Psoas muscle (tissue), 8 donors: ENCODE measurements around the gene EXTL2. TPM values are rescaled to one million over a fixed set of nuclear protein-coding genes. Genes with fewer than 3 reads are reported as not detected.

Experiments used
- ATAC-seq, 4 donors: fragments of 200-7000 bp; cut with Tn5 transposase; one replicate each; pipeline ENCODE4 v1.9.1; 2020; ENCODE audit warnings: moderate library complexity in 3 of 4, mild to moderate bottlenecking in 2 of 4
- DNase-seq, 2 donors: peaks; one replicate each; pipeline ENCODE4 v3.0.0-alpha.2; 2020
- H3K27ac ChIP-seq: fragments of 200-600 bp; one replicate; pipeline ENCODE4 v1.8.0; 2022
- H3K27me3 ChIP-seq, 3 donors: fragments of 200-600 bp in 1 of 3; one replicate each; pipeline versions ENCODE4 v1.6.1 to v1.8.0; 2013 to 2022; ENCODE audit warnings: low read length in 2 of 3, mild to moderate bottlenecking in 2 of 3, moderate library complexity in 1 of 3; ENCODE audit not compliant: insufficient read depth in 3 of 3
- H3K36me3 ChIP-seq, 2 donors: fragments of 200-600 bp in 1 of 2; one replicate each; pipeline versions ENCODE4 v1.6.1 to v1.8.0; 2013 to 2022; ENCODE audit warnings: low read depth in 1 of 2, mild to moderate bottlenecking in 1 of 2, moderate library complexity in 1 of 2; ENCODE audit not compliant: insufficient read depth in 1 of 2
- H3K4me1 ChIP-seq: fragments of 200-600 bp; one replicate; pipeline ENCODE4 v1.8.0; 2022
- H3K4me3 ChIP-seq: fragments of 200-600 bp; one replicate; pipeline ENCODE4 v1.8.0; 2022; ENCODE audit warnings: mild to moderate bottlenecking
- H3K9me3 ChIP-seq: fragments of 200-600 bp; one replicate; pipeline ENCODE4 v1.8.0; 2022
- CTCF ChIP-seq: fragments of 200-600 bp; IDR thresholded peaks from one replicate; pipeline ENCODE4 v1.8.0; 2022; ENCODE audit warnings: antibody characterized with exemption
- WGBS, 3 donors: extraction: QIAGEN DNeasy Blood & Tissue Kit; methylation state at CpG; one replicate each; pipeline versions ENCODE4 v1.1.6 to v1.1.7; 2013; 5-methylcytosine and 5-hydroxymethylcytosine counted together
- intact Hi-C, 2 donors: fragments of 100-400 bp; cut with DNase I; formaldehyde crosslinking; loops; one replicate each; pipeline versions ENCODE4 v1.11.0 to v1.14.2; 2022
- polyA plus RNA-seq, 3 donors: library from polyadenylated mRNA; stranded (reverse); fragments of 200-250 nt; gene quantifications; one replicate each; pipeline ENCODE4 v1.2.3, GENCODE V29; 2013
- total RNA-seq, 4 donors: library from RNA; stranded (reverse); fragmentation: NEBNext Ultra II Directional in 2 of 4; extraction: Animal tissue kit (Norgen Biotek cat#: 25700) in 2 of 4; gene quantifications; one replicate each; pipeline versions ENCODE4 v1.2.1 to v1.2.4, GENCODE V29; 2021 to 2023
- donor health status: healthy with polysubstance abuse.
- donor health status: DM: no; HTN: no; CAD: no; lungs with moderate emphysema.
- donor health status: Bipolar disorder and iron deficiency.
- donor health status: healthy.
- donor health status: DM: yes; HTN: yes; CAD: no.
- donor health status: DM: no; HTN: no; CAD: no.
- donor health status: DM: no; HTN: no; CAD: no.
- donor health status: DM: yes; HTN: yes; CAD: no.

EXTL2 gene
- total and polyA plus RNA-seq, 7 donors, result 3.3 to 14.7 (median 3.9) TPM

DNA sequence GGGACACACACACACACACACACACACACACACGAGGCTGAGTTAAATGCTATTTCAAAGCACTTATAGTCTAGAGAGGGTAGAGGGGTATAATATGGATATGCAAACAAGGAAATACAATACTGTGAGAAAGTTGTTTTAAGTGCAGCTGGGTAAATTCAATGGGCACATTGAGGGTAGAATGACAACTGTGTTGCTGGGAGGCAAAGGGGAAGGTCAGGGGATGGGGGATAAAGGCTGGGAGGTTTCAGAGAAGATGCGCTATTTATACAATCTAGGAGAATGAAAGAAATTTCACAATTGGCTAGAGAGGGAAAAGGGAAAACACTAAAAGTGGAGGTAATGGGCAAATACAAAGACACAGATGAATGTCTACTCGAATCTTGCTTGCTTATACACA is 19.4 kb downstream of the EXTL2 start:
- Histone ChIP-seq H3K9me3 (no peaks in the 10 kb centered on the region), H3K27me3 (no peaks in the 10 kb centered on the region), H3K4me3 (no peak overlapping the region), H3K36me3 (peaks cover 6 to 33% of the 10 kb centered on the region in 2 donors), H3K4me1 (no peaks in the 10 kb centered on the region), H3K27ac (no peak overlapping the region)
- no peak for TF ChIP-seq CTCF
- no peak for ATAC-seq
- DNase-seq, result no peak
- intact Hi-C loops, result no loop called here
- WGBS, 3 donors, result 84 to 87% (median 85%) methylated on average over 3 of the region's 3 CpGs

- intact Hi-C loops, result loop anchor here in 1 of 2 donors (5.0 kb wide), 1 partner anchor 397 kb away; no protein-coding TSS in a partner anchor
- H3K27ac ChIP-seq, result no peak overlapping the region
- H3K4me3 ChIP-seq, result no peak overlapping the region
- H3K9me3 ChIP-seq, result no peaks in the 10 kb centered on the region
- no peak for TF ChIP-seq CTCF
- DNase-seq (no peak), ATAC-seq (no peak)
- WGBS, 3 donors, result 89 to 90% (median 89%) methylated on average over 2 of the region's 2 CpGs
- H3K27me3 ChIP-seq, result no peaks in the 10 kb centered on the region
- peaks cover 6 to 33% of the 10 kb centered on the region in 2 donors for H3K36me3 ChIP-seq
- H3K4me1 ChIP-seq, result no peaks in the 10 kb centered on the region
Measured at GRCh38 chr1:100874433-100874832, 20.2 kb downstream of the EXTL2 start.

DNA sequence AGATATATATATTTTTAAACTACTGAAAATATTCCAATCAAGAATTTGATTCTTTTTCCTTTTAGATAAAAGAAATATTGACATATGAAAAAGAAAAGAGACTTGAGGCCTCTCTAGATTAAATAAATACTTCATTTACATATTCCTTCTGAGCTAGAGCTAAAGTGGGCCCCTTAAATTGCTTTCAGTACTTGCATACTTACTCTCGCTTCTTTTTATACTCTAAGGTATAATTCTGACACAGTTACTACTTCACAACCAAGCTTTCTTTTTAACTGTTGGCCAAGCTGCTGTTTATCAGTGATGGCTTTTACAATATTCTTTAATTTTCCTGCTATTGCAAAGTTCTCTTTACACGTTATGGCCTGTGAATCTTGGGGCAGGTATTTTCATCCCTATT is 24.6 kb downstream of the EXTL2 start:
- no peaks in the 10 kb centered on the region for H3K4me1 ChIP-seq
- DNase-seq (no peak), ATAC-seq (no peak)
- no peak overlapping the region for H3K27ac ChIP-seq
- TF ChIP-seq CTCF, result no peak
- intact Hi-C loops, result loop anchor here (5.0 kb wide), 4 partner anchors 263 to 1058 kb away; no protein-coding TSS in a partner anchor
- no peaks in the 10 kb centered on the region for H3K9me3 ChIP-seq
- WGBS, 3 donors, result 79 to 89% (median 85%) methylated on average over 2 of the region's 2 CpGs
- H3K27me3 ChIP-seq, result no peaks in the 10 kb centered on the region
- peaks cover 0 to 8% of the 10 kb centered on the region in 2 donors for H3K36me3 ChIP-seq
- H3K4me3 ChIP-seq, result no peak overlapping the region

DNA sequence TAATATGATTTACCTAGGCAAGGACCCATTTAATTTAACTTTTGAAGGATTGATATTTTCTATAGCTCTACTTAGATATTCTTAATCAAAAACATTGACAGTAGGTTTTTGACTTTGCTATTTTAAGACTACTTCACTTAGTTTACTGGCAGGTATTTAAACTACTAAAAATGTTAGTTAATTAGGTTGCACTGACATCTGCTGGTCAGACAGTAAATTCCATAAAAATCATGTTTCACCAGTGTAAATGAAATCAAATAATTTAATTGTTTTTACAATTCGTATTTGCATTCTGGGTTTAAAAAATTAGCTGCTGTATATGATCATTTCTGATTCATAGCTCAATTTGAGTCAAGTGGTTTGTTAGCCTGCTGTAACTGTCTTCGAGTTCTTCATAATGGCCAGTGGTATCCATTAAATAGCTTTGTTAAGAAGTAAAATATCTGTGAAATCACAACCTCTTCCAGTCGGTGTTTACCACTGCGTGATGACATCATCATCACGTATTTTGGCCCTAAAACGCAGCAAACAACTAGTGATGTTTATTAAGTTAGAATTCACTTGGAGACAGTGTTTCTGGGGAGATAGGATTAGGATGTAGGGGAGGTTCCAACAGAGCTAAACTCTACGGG is 26.2 kb downstream of the EXTL2 start:
- Histone ChIP-seq H3K4me1 (no peaks in the 10 kb centered on the region), H3K9me3 (no peaks in the 10 kb centered on the region), H3K27ac (no peak overlapping the region), H3K36me3 (peaks cover 0 to under 1% of the 10 kb centered on the region in 2 donors), H3K4me3 (no peak overlapping the region), H3K27me3 (no peaks in the 10 kb centered on the region)
- ATAC-seq, result peak in 1 of 4 donors; percentile 68
- WGBS, 3 donors, result 11 to 14% (median 11%) methylated on average over 7 of the region's 7 CpGs
- intact Hi-C loops, result loop anchor here (5.0 kb wide), 3 partner anchors 261 to 1056 kb away; no protein-coding TSS in a partner anchor
- peak; percentile 65 for TF ChIP-seq CTCF
- DNase-seq, result no peak

DNA sequence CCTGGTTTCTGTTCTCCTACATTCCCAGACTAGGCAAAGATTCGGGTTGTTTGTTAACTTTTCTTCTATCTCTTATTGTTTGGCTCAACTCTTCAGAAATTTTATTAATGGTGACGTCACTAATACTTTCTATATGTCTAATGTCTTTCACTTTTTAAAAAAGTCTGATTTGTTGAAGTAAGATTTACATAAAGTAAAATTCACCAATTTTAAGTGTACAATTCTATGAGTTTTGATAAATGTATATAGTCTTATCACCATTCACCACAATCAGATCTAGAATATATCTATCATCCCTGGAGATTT is 27.8 kb downstream of the EXTL2 start:
- 55 to 86% (median 78%) methylated on average over 2 of the region's 2 CpGs for WGBS, 3 donors
- no peak overlapping the region for H3K27ac ChIP-seq
- DNase-seq (no peak), ATAC-seq (no peak)
- no peaks in the 10 kb centered on the region for H3K9me3 ChIP-seq
- H3K27me3 ChIP-seq, result peaks cover 0 to 4% (median 0%) of the 10 kb centered on the region in 3 donors
- H3K4me1 ChIP-seq, result no peaks in the 10 kb centered on the region
- H3K4me3 ChIP-seq, result no peak overlapping the region
- intact Hi-C loops, result loop anchor here (5.0 kb wide), 3 partner anchors 260 to 1055 kb away; no protein-coding TSS in a partner anchor
- H3K36me3 ChIP-seq, result no peaks in the 10 kb centered on the region
- no peak for TF ChIP-seq CTCF
